ENCODE results near the gene CHRND. TPM values are rescaled to one million over a fixed set of nuclear protein-coding genes. Genes with fewer than 3 reads are reported as not detected.

Gene CHRND
- polyA plus RNA-seq, 3 donors = not detected

DNA sequence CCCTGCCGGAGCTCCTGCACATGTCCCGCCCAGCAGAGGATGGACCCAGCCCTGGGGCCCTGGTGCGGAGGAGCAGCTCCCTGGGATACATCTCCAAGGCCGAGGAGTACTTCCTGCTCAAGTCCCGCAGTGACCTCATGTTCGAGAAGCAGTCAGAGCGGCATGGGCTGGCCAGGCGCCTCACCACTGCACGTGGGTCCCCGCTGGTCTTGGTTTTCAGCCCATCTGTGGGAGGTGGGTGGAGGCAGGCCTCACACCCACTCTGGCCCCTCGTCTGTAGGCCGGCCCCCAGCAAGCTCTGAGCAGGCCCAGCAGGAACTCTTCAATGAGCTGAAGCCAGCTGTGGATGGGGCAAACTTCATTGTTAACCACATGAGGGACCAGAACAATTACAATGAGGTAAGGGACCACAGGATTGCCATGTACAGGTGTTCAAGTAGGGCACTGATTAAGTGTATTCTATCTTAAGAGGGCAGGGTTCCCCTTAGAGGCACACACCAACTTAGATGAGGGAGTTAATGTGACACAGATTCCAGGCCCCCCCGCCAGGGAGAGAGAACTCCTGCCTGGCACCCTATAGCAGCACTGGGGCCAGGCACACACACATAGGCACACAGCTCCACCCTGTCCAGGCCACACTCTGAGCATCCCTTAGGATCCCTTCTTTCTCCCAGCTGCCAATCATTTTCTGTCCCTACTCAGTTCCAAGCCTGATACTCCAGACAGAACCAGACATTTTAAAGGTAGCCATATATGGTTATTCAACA, 8.2 kb downstream of the CHRND start:
- Mint-ChIP-seq H3K27ac (peak overlapping the region in 3 of 7 donors; percentile 24 to 72 (median 72)), H3K36me3 (no peaks in the 10 kb centered on the region), H3K4me1 (peaks cover 13% of the 10 kb centered on the region), H3K27me3 (ENCODE audit: low read depth in 3 of 3) (peaks cover 7 to 12% (median 11%) of the 10 kb centered on the region in 3 donors), H3K4me3 (no peak overlapping the region), H3K9me3 (peaks cover 7 to 11% (median 9%) of the 10 kb centered on the region in 7 donors)
- H3K4me3 ChIP-seq (replicated peaks in 1 of 3; ENCODE audit: low read depth in 2 of 3, low read length in 3 of 3) = no peak overlapping the region
- no peak overlapping the region for H2AFZ ChIP-seq (ENCODE audit: insufficient read depth, low read depth, low read length, poor library complexity, severe bottlenecking)
- H3K9me3 ChIP-seq (replicated peaks in 1 of 2; ENCODE audit: control insufficient read depth in 1 of 2, insufficient read depth in 1 of 2, low read length in 2 of 2) = peaks cover 7% of the 10 kb centered on the region in 2 donors
- H3K36me3 ChIP-seq (replicated peaks in 1 of 2; ENCODE audit: control insufficient read depth in 1 of 2, insufficient read depth in 2 of 2, low read length in 2 of 2) = no peaks in the 10 kb centered on the region
- peaks cover 12 to 16% of the 10 kb centered on the region in 2 donors for H3K4me1 ChIP-seq (ENCODE audit: control insufficient read depth in 1 of 2, insufficient read depth in 2 of 2, low read length in 2 of 2)
- no peaks in the 10 kb centered on the region for H4K20me1 ChIP-seq (ENCODE audit: insufficient read depth, low read length)
- no peak overlapping the region for H3K4me2 ChIP-seq (replicated peaks; ENCODE audit: extremely low read depth, low read length, poor library complexity, severe bottlenecking)
- no peak for DNase-seq
- TF ChIP-seq, protein P1, sequence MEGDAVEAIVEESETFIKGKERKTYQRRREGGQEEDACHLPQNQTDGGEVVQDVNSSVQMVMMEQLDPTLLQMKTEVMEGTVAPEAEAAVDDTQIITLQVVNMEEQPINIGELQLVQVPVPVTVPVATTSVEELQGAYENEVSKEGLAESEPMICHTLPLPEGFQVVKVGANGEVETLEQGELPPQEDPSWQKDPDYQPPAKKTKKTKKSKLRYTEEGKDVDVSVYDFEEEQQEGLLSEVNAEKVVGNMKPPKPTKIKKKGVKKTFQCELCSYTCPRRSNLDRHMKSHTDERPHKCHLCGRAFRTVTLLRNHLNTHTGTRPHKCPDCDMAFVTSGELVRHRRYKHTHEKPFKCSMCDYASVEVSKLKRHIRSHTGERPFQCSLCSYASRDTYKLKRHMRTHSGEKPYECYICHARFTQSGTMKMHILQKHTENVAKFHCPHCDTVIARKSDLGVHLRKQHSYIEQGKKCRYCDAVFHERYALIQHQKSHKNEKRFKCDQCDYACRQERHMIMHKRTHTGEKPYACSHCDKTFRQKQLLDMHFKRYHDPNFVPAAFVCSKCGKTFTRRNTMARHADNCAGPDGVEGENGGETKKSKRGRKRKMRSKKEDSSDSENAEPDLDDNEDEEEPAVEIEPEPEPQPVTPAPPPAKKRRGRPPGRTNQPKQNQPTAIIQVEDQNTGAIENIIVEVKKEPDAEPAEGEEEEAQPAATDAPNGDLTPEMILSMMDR (IDR thresholded peaks at IDR 0.05) = no peak
- no peak overlapping the region for H3K27ac ChIP-seq (ENCODE audit: low read depth in 1 of 2, low read length in 2 of 2)
- no peaks in the 10 kb centered on the region for H3K79me2 ChIP-seq (ENCODE audit: insufficient read depth, low read length)
- intact Hi-C loops (cut with micrococcal nuclease) = no loop called here
- no peak overlapping the region for H3K9ac ChIP-seq (ENCODE audit: insufficient read depth, low read length, poor library complexity, severe bottlenecking)
- WGBS (ENCODE audit: insufficient coverage) = 89% methylated on average over 12 of the region's 13 CpGs
- no peaks in the 10 kb centered on the region for H3K27me3 ChIP-seq (ENCODE audit: control insufficient read depth in 2 of 2, insufficient read depth in 2 of 2, low read length in 2 of 2)

DNA sequence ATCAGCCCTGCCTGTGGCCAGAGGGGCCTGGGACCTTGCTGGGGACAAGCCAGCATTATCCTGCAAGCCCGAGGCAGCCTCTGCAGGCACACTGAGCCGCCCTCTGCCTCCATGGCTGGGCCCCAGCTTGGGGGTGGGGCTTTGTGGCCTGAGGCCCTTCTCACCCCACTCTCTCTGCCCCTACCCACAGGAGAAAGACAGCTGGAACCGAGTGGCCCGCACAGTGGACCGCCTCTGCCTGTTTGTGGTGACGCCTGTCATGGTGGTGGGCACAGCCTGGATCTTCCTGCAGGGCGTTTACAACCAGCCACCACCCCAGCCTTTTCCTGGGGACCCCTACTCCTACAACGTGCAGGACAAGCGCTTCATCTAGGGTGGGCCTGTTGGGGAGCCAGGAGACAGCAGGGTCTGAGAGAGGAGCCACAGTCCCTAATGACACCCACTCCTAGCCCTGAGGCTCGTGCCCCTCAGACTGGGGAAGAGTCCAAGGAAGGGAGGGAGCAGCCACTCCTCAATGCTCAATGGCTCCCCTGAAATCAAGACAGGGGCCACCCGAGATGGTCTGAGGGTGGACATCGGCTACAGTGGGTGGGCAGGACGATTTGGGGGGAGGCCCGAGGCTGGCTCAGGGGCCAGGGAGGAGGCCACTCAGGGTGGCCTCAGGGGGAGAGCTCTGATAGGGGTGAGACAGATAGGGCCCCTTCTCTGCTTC, 9.1 kb downstream of the CHRND start:
- Mint-ChIP-seq H3K4me1 (peaks cover 18% of the 10 kb centered on the region), H3K9me3 (peaks cover 7 to 11% (median 9%) of the 10 kb centered on the region in 7 donors), H3K4me3 (no peak overlapping the region), H3K27me3 (ENCODE audit: low read depth in 3 of 3) (peaks cover 7 to 17% (median 10%) of the 10 kb centered on the region in 3 donors), H3K36me3 (no peaks in the 10 kb centered on the region), H3K27ac (no peak overlapping the region)
- no peak overlapping the region for H2AFZ ChIP-seq (ENCODE audit: insufficient read depth, low read depth, low read length, poor library complexity, severe bottlenecking)
- peaks cover 21 to 26% of the 10 kb centered on the region in 2 donors for H3K4me1 ChIP-seq (ENCODE audit: control insufficient read depth in 1 of 2, insufficient read depth in 2 of 2, low read length in 2 of 2)
- intact Hi-C loops (cut with micrococcal nuclease) = no loop called here
- no peaks in the 10 kb centered on the region for H4K20me1 ChIP-seq (ENCODE audit: insufficient read depth, low read length)
- no peak overlapping the region for H3K9ac ChIP-seq (ENCODE audit: insufficient read depth, low read length, poor library complexity, severe bottlenecking)
- 84% methylated on average over 7 of the region's 14 CpGs for WGBS (ENCODE audit: insufficient coverage)
- DNase-seq = no peak
- H3K27me3 ChIP-seq (ENCODE audit: control insufficient read depth in 2 of 2, insufficient read depth in 2 of 2, low read length in 2 of 2) = no peaks in the 10 kb centered on the region
- no peak overlapping the region for H3K4me2 ChIP-seq (replicated peaks; ENCODE audit: extremely low read depth, low read length, poor library complexity, severe bottlenecking)
- peaks cover 7% of the 10 kb centered on the region in 2 donors for H3K9me3 ChIP-seq (replicated peaks in 1 of 2; ENCODE audit: control insufficient read depth in 1 of 2, insufficient read depth in 1 of 2, low read length in 2 of 2)
- H3K79me2 ChIP-seq (ENCODE audit: insufficient read depth, low read length) = no peaks in the 10 kb centered on the region
- TF ChIP-seq, protein P1 (IDR thresholded peaks at IDR 0.05) = no peak
- H3K27ac ChIP-seq (ENCODE audit: low read depth in 1 of 2, low read length in 2 of 2) = no peak overlapping the region
- no peaks in the 10 kb centered on the region for H3K36me3 ChIP-seq (replicated peaks in 1 of 2; ENCODE audit: control insufficient read depth in 1 of 2, insufficient read depth in 2 of 2, low read length in 2 of 2)
- H3K4me3 ChIP-seq (replicated peaks in 1 of 3; ENCODE audit: low read depth in 2 of 3, low read length in 3 of 3) = no peak overlapping the region
